ENCODE data around the gene COL6A5.
"Not testable (repeated sequence)": the region's sequence is repeated elsewhere in the genome, so short reads cannot be mapped to it uniquely, and the experiment has no call there.

The COL6A5 gene

GRCh38 chr3:130386604-130387263, 41.3 kb downstream of the COL6A5 start:
- DNase-seq = no peak

GRCh38 chr3:130389743-130390478, 44.4 kb downstream of the COL6A5 start:
- DNase-seq = no peak

- no peak for DNase-seq
Observed at GRCh38 chr3:130392266-130392665, 46.8 kb downstream of the COL6A5 start.

GRCh38 chr3:130393594-130393993, 48.1 kb downstream of the COL6A5 start:
- DNase-seq = no peak

GRCh38 chr3:130395331-130395730, 49.9 kb downstream of the COL6A5 start:
- DNase-seq = no peak

- DNase-seq = no peak
Observed at GRCh38 chr3:130395916-130396315, 50.4 kb downstream of the COL6A5 start.

- no peak for DNase-seq
Observed at GRCh38 chr3:130404401-130404800, 58.9 kb downstream of the COL6A5 start.

- DNase-seq = no peak
Observed at GRCh38 chr3:130405956-130406355, 60.5 kb downstream of the COL6A5 start.

GRCh38 chr3:130408253-130408652, 62.8 kb downstream of the COL6A5 start:
- not testable (repeated sequence) for DNase-seq

- no peak for DNase-seq
Observed at GRCh38 chr3:130411320-130411719, 65.8 kb downstream of the COL6A5 start.

- no peak for DNase-seq
Observed at GRCh38 chr3:130412991-130413560, 67.6 kb downstream of the COL6A5 start.

GRCh38 chr3:130414457-130414856, 69.0 kb downstream of the COL6A5 start:
- DNase-seq = no peak

- DNase-seq = no peak
Observed at GRCh38 chr3:130420466-130420865, 75.0 kb downstream of the COL6A5 start.

- no peak for DNase-seq
Observed at GRCh38 chr3:130423064-130423463, 77.6 kb downstream of the COL6A5 start.

GRCh38 chr3:130424837-130425236, 79.4 kb downstream of the COL6A5 start:
- no peak for DNase-seq

- no peak for DNase-seq
Observed at GRCh38 chr3:130425484-130425883, 80.0 kb downstream of the COL6A5 start.

GRCh38 chr3:130426206-130426605, 80.7 kb downstream of the COL6A5 start:
- DNase-seq = no peak

GRCh38 chr3:130428871-130429712, 83.6 kb downstream of the COL6A5 start:
- no peak for DNase-seq

GRCh38 chr3:130429713-130430023, 84.2 kb downstream of the COL6A5 start:
- no peak for DNase-seq

- DNase-seq = no peak
Observed at GRCh38 chr3:130430266-130430665, 84.8 kb downstream of the COL6A5 start.

GRCh38 chr3:130432086-130432485, 86.6 kb downstream of the COL6A5 start:
- DNase-seq = not testable (repeated sequence)

GRCh38 chr3:130433306-130433705, 87.8 kb downstream of the COL6A5 start:
- DNase-seq = no peak

GRCh38 chr3:130442284-130442683, 96.8 kb downstream of the COL6A5 start:
- no peak for DNase-seq
